ENCODE measurements around the gene CCDC60.
A peak's percentile ranks its signal among the peaks of the same experiment; 100 is the strongest.

Gene CCDC60

DNA sequence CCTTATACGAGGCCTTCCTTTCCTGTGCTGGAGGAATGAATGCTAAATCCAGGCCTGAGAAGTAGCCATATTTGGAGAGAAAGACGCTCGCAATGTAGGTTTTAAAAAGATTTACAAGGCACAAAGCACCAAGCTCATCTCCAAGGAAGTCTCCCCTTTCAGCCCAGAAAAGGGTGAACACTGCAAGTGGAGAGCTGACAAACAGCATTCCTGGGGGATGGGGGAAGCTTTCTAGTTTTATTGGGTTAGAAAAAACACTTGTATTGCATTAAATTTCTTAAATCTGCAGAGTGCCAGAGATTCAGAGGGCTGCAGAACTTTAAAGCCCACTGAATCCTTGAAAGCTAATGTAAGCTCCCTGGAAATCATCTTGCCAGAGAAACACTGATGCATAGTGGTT, 34.6 kb downstream of the CCDC60 start:
- H2AFZ ChIP-seq (ENCODE audit: insufficient read depth, low read length, poor library complexity), result no peak overlapping the region
- H3K4ac ChIP-seq (ENCODE audit: low read depth, low read length), result no peak overlapping the region
- H2BK120ac ChIP-seq (ENCODE audit: insufficient read depth, low read length, poor library complexity), result no peak overlapping the region
- no peak overlapping the region for H2AK5ac ChIP-seq (ENCODE audit: low read length)
- H3K9ac ChIP-seq (ENCODE audit: low read length), result no peak overlapping the region
- no peaks in the 10 kb centered on the region for H3K79me2 ChIP-seq (ENCODE audit: control insufficient read depth, insufficient read depth, low read length, poor library complexity)
- no peak overlapping the region for H2BK5ac ChIP-seq (ENCODE audit: low read depth, low read length, poor library complexity)
- peaks cover 3 to 4% of the 10 kb centered on the region in 2 experiments for H3K4me1 ChIP-seq (ENCODE audit: control insufficient read depth in 1 of 2, insufficient read depth in 2 of 2, low read length in 2 of 2)
- no peaks in the 10 kb centered on the region for H3K36me3 ChIP-seq (ENCODE audit: control insufficient read depth in 1 of 2, insufficient read depth in 2 of 2, low read length in 2 of 2)
- no peaks in the 10 kb centered on the region for H3K9me3 ChIP-seq (ENCODE audit: insufficient read depth, low read depth, low read length)
- no peak overlapping the region for H4K8ac ChIP-seq (ENCODE audit: low read depth, low read length)
- H3K18ac ChIP-seq (ENCODE audit: low read length), result no peak overlapping the region
- H4K91ac ChIP-seq (ENCODE audit: low read depth, low read length), result peak overlapping the region; percentile 7
- H3K23ac ChIP-seq (ENCODE audit: low read length), result no peak overlapping the region
- H3K27ac ChIP-seq (ENCODE audit: low read depth, low read length), result no peak overlapping the region
- H3K27me3 ChIP-seq (ENCODE audit: insufficient read depth, low read length), result no peaks in the 10 kb centered on the region
- H3K4me2 ChIP-seq (ENCODE audit: low read length), result no peak overlapping the region
- no peak overlapping the region for H2BK12ac ChIP-seq (ENCODE audit: low read length)
- no peak overlapping the region for H3K4me3 ChIP-seq (ENCODE audit: low read depth, low read length)
- no CpG with 5 or more reads among the region's 3 CpGs for WGBS (ENCODE audit: extremely low coverage, insufficient coverage, insufficient read length)
- no peak for DNase-seq
- no peaks in the 10 kb centered on the region for H3K79me1 ChIP-seq (ENCODE audit: low read length)
- no peak overlapping the region for H4K12ac ChIP-seq (ENCODE audit: low read depth, low read length)
- no peak overlapping the region for H3K14ac ChIP-seq (ENCODE audit: low read length)

- H3K79me1 ChIP-seq (ENCODE audit: low read length), result no peaks in the 10 kb centered on the region
- whole genome bisulfite sequencing (ENCODE audit: extremely low coverage, insufficient coverage, insufficient read length), result no CpG with 5 or more reads among the region's 10 CpGs
- no peaks in the 10 kb centered on the region for H3K27me3 ChIP-seq (ENCODE audit: insufficient read depth, low read length)
- H3K14ac ChIP-seq (ENCODE audit: low read length), result no peak overlapping the region
- no peaks in the 10 kb centered on the region for H3K36me3 ChIP-seq (ENCODE audit: control insufficient read depth in 1 of 2, insufficient read depth in 2 of 2, low read length in 2 of 2)
- H3K79me2 ChIP-seq (ENCODE audit: control insufficient read depth, insufficient read depth, low read length, poor library complexity), result no peaks in the 10 kb centered on the region
- no peak overlapping the region for H3K9ac ChIP-seq (ENCODE audit: low read length)
- H4K8ac ChIP-seq (ENCODE audit: low read depth, low read length), result no peak overlapping the region
- no peak overlapping the region for H2BK12ac ChIP-seq (ENCODE audit: low read length)
- H2BK120ac ChIP-seq (ENCODE audit: insufficient read depth, low read length, poor library complexity), result peak overlapping the region; percentile 1
- H3K27ac ChIP-seq (ENCODE audit: low read depth, low read length), result no peak overlapping the region
- no peak overlapping the region for H2AFZ ChIP-seq (ENCODE audit: insufficient read depth, low read length, poor library complexity)
- no peak overlapping the region for H3K4me2 ChIP-seq (ENCODE audit: low read length)
- H3K23ac ChIP-seq (ENCODE audit: low read length), result no peak overlapping the region
- DNase-seq, result no peak
- peak overlapping the region; percentile 66 for H4K91ac ChIP-seq (ENCODE audit: low read depth, low read length)
- no peak overlapping the region for H2AK5ac ChIP-seq (ENCODE audit: low read length)
- no peak overlapping the region for H3K4me3 ChIP-seq (ENCODE audit: low read depth, low read length)
- no peaks in the 10 kb centered on the region for H3K9me3 ChIP-seq (ENCODE audit: insufficient read depth, low read depth, low read length)
- H3K4ac ChIP-seq (ENCODE audit: low read depth, low read length), result no peak overlapping the region
- no peak overlapping the region for H4K12ac ChIP-seq (ENCODE audit: low read depth, low read length)
- H2BK5ac ChIP-seq (ENCODE audit: low read depth, low read length, poor library complexity), result peak overlapping the region; percentile 18
- peaks cover 3 to 4% of the 10 kb centered on the region in 2 experiments for H3K4me1 ChIP-seq (ENCODE audit: control insufficient read depth in 1 of 2, insufficient read depth in 2 of 2, low read length in 2 of 2)
- H3K18ac ChIP-seq (ENCODE audit: low read length), result no peak overlapping the region
Observed at GRCh38 chr12:119369907-119370546, 35.5 kb downstream of the CCDC60 start.

DNA sequence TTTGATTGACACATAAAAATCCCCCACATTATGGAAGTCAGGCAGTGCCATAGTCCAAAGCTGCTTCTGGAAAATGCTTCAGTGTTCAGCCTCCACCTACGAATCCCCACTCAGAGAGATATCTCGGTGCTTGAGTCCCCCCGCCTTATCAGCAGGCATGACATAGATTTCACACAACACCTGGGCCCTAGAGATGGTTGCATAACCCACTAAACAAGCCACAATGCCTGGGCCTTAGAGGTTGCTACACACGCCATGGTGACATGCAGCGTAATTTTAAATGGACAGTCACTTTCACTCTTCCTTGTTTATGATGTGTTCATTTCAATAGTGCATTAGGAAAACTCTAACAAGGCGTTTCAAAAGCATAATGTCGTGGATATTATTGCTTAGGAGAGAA, 38.0 kb downstream of the CCDC60 start:
- H2AK5ac ChIP-seq (ENCODE audit: low read length), result no peak overlapping the region
- H2BK120ac ChIP-seq (ENCODE audit: insufficient read depth, low read length, poor library complexity), result no peak overlapping the region
- no peak overlapping the region for H3K9ac ChIP-seq (ENCODE audit: low read length)
- no peak overlapping the region for H2BK5ac ChIP-seq (ENCODE audit: low read depth, low read length, poor library complexity)
- peaks cover 3 to 4% of the 10 kb centered on the region in 2 experiments for H3K4me1 ChIP-seq (ENCODE audit: control insufficient read depth in 1 of 2, insufficient read depth in 2 of 2, low read length in 2 of 2)
- no peak overlapping the region for H3K23ac ChIP-seq (ENCODE audit: low read length)
- no peak overlapping the region for H4K12ac ChIP-seq (ENCODE audit: low read depth, low read length)
- no peaks in the 10 kb centered on the region for H3K27me3 ChIP-seq (ENCODE audit: insufficient read depth, low read length)
- H3K36me3 ChIP-seq (ENCODE audit: control insufficient read depth in 1 of 2, insufficient read depth in 2 of 2, low read length in 2 of 2), result no peaks in the 10 kb centered on the region
- no peak overlapping the region for H3K18ac ChIP-seq (ENCODE audit: low read length)
- H3K9me3 ChIP-seq (ENCODE audit: insufficient read depth, low read depth, low read length), result no peaks in the 10 kb centered on the region
- H3K79me1 ChIP-seq (ENCODE audit: low read length), result no peaks in the 10 kb centered on the region
- no peak overlapping the region for H3K4ac ChIP-seq (ENCODE audit: low read depth, low read length)
- H4K91ac ChIP-seq (ENCODE audit: low read depth, low read length), result no peak overlapping the region
- H2BK12ac ChIP-seq (ENCODE audit: low read length), result no peak overlapping the region
- no peak overlapping the region for H3K4me3 ChIP-seq (ENCODE audit: low read depth, low read length)
- H3K14ac ChIP-seq (ENCODE audit: low read length), result no peak overlapping the region
- no peak overlapping the region for H2AFZ ChIP-seq (ENCODE audit: insufficient read depth, low read length, poor library complexity)
- no CpG with 5 or more reads among the region's 7 CpGs for WGBS (ENCODE audit: extremely low coverage, insufficient coverage, insufficient read length)
- H3K79me2 ChIP-seq (ENCODE audit: control insufficient read depth, insufficient read depth, low read length, poor library complexity), result no peaks in the 10 kb centered on the region
- no peak overlapping the region for H3K27ac ChIP-seq (ENCODE audit: low read depth, low read length)
- DNase-seq, result peak in 1 of 2 donors; percentile 16
- no peak overlapping the region for H4K8ac ChIP-seq (ENCODE audit: low read depth, low read length)
- no peak overlapping the region for H3K4me2 ChIP-seq (ENCODE audit: low read length)

GRCh38 chr12:119373001-119373400, 38.5 kb downstream of the CCDC60 start:
- Histone ChIP-seq H4K8ac (ENCODE audit: low read depth, low read length) (no peak overlapping the region), H2AFZ (ENCODE audit: insufficient read depth, low read length, poor library complexity) (no peak overlapping the region), H3K9me3 (ENCODE audit: insufficient read depth, low read depth, low read length) (no peaks in the 10 kb centered on the region), H3K23ac (ENCODE audit: low read length) (no peak overlapping the region), H3K4ac (ENCODE audit: low read depth, low read length) (no peak overlapping the region), H3K27me3 (ENCODE audit: insufficient read depth, low read length) (no peaks in the 10 kb centered on the region), H2BK120ac (ENCODE audit: insufficient read depth, low read length, poor library complexity) (no peak overlapping the region), H3K4me2 (ENCODE audit: low read length) (no peak overlapping the region), H3K18ac (ENCODE audit: low read length) (no peak overlapping the region), H3K4me1 (ENCODE audit: control insufficient read depth in 1 of 2, insufficient read depth in 2 of 2, low read length in 2 of 2) (peaks cover 3 to 4% of the 10 kb centered on the region in 2 experiments), H4K91ac (ENCODE audit: low read depth, low read length) (no peak overlapping the region), H3K79me2 (ENCODE audit: control insufficient read depth, insufficient read depth, low read length, poor library complexity) (no peaks in the 10 kb centered on the region), H3K27ac (ENCODE audit: low read depth, low read length) (no peak overlapping the region), H2BK5ac (ENCODE audit: low read depth, low read length, poor library complexity) (no peak overlapping the region), H3K9ac (ENCODE audit: low read length) (no peak overlapping the region), H3K79me1 (ENCODE audit: low read length) (no peaks in the 10 kb centered on the region), H3K14ac (ENCODE audit: low read length) (no peak overlapping the region), H3K36me3 (ENCODE audit: control insufficient read depth in 1 of 2, insufficient read depth in 2 of 2, low read length in 2 of 2) (no peaks in the 10 kb centered on the region), H2BK12ac (ENCODE audit: low read length) (no peak overlapping the region), H4K12ac (ENCODE audit: low read depth, low read length) (no peak overlapping the region), H2AK5ac (ENCODE audit: low read length) (no peak overlapping the region), H3K4me3 (ENCODE audit: low read depth, low read length) (no peak overlapping the region)
- 100% methylated on average over 1 of the region's 3 CpGs for WGBS (ENCODE audit: extremely low coverage, insufficient coverage, insufficient read length)
- DNase-seq, result no peak
